ENCODE data around the gene E4F1. TPM values are rescaled to one million over a fixed set of nuclear protein-coding genes. Genes with fewer than 3 reads are reported as not detected.

Gene E4F1
- total RNA-seq, 2 experiments from 2014 or later: 31.8 to 33.8 TPM

DNA sequence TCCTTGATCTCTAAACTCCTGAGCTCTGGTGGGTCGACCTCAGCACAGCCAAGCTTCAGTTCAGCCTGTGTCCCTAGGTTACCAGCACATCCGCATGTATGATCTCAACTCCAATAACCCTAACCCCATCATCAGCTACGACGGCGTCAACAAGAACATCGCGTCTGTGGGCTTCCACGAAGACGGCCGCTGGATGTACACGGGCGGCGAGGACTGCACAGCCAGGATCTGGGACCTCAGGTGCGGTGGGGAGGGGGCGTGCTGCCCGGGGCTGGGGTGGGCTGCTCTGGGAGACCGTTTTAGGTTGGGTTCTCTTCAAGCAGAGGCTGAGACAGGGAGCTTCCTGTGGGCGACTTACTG lies 17.0 kb upstream of the E4F1 start:
- POLR2A ChIA-PET: interaction anchor here (0.6 to 4.8 kb wide), 5 partner anchors 8 to 1571 kb away, joined by 3 to 47 read pairs (median 4); partner anchors contain the start of genes E4F1, METTL26, PGP and TEDC2
- Histone ChIP-seq H3K4me3 (ENCODE audit: low read length) (peak overlapping the region; percentile 59), H3K36me3 (ENCODE audit: insufficient read depth, low read length) (peaks cover 32% of the 10 kb centered on the region), H3K4me1 (ENCODE audit: insufficient read depth, low read length) (peaks cover 23% of the 10 kb centered on the region), H3K27me3 (ENCODE audit: control insufficient read depth in 1 of 2, insufficient read depth in 2 of 2, low read length in 2 of 2) (no peaks in the 10 kb centered on the region), H3K9me3 (ENCODE audit: control insufficient read depth in 1 of 2, insufficient read depth in 1 of 2, low read length in 2 of 2) (no peaks in the 10 kb centered on the region), H3K27ac (ENCODE audit: low read depth in 1 of 2, low read length in 2 of 2) (no peak overlapping the region)
- peak overlapping the region; percentile 79 for H3K27ac Mint-ChIP-seq
- H3K9me3 Mint-ChIP-seq: no peaks in the 10 kb centered on the region
- H3K4me3 Mint-ChIP-seq: peak overlapping the region; percentile 76
- H3K27me3 Mint-ChIP-seq: no peaks in the 10 kb centered on the region
- peaks cover 13% of the 10 kb centered on the region for H3K4me1 Mint-ChIP-seq (ENCODE audit: low read depth)
- DNase-seq (no peak), ATAC-seq (ENCODE audit: poor library complexity) (no peak)
- CTCF ChIA-PET: interaction anchor here (1.8 kb wide), 1 partner anchor 11 kb away, joined by 4 read pairs; no protein-coding TSS in a partner anchor
- peaks cover 16% of the 10 kb centered on the region for H3K36me3 Mint-ChIP-seq (ENCODE audit: low read depth)
- TF ChIP-seq, protein P1, sequence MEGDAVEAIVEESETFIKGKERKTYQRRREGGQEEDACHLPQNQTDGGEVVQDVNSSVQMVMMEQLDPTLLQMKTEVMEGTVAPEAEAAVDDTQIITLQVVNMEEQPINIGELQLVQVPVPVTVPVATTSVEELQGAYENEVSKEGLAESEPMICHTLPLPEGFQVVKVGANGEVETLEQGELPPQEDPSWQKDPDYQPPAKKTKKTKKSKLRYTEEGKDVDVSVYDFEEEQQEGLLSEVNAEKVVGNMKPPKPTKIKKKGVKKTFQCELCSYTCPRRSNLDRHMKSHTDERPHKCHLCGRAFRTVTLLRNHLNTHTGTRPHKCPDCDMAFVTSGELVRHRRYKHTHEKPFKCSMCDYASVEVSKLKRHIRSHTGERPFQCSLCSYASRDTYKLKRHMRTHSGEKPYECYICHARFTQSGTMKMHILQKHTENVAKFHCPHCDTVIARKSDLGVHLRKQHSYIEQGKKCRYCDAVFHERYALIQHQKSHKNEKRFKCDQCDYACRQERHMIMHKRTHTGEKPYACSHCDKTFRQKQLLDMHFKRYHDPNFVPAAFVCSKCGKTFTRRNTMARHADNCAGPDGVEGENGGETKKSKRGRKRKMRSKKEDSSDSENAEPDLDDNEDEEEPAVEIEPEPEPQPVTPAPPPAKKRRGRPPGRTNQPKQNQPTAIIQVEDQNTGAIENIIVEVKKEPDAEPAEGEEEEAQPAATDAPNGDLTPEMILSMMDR (IDR thresholded peaks at IDR 0.05): no peak
- intact Hi-C loops (cut with DNase I, micrococcal nuclease): loop anchor here (1.0 to 5.0 kb wide), 3 partner anchors 8 to 159 kb away; partner anchors contain the start of genes ECI1 (in 1 of the 2), NTHL1 (in 1 of the 2), PGP (in 1 of the 2) and TSC2 (in 1 of the 2)

GRCh38 chr16:2206780-2207433 lies 16.5 kb upstream of the E4F1 start:
- H3K4me3 Mint-ChIP-seq: peak overlapping the region; percentile 76
- H3K9me3 Mint-ChIP-seq: no peaks in the 10 kb centered on the region
- ATAC-seq (ENCODE audit: poor library complexity) (no peak), DNase-seq (no peak)
- Histone ChIP-seq H3K27me3 (ENCODE audit: control insufficient read depth in 1 of 2, insufficient read depth in 2 of 2, low read length in 2 of 2) (no peaks in the 10 kb centered on the region), H3K9me3 (ENCODE audit: control insufficient read depth in 1 of 2, insufficient read depth in 1 of 2, low read length in 2 of 2) (no peaks in the 10 kb centered on the region), H3K27ac (ENCODE audit: low read depth in 1 of 2, low read length in 2 of 2) (no peak overlapping the region), H3K4me1 (ENCODE audit: insufficient read depth, low read length) (peaks cover 23% of the 10 kb centered on the region), H3K4me3 (ENCODE audit: low read length) (no peak overlapping the region), H3K36me3 (ENCODE audit: insufficient read depth, low read length) (peaks cover 32% of the 10 kb centered on the region)
- peaks cover 16% of the 10 kb centered on the region for H3K36me3 Mint-ChIP-seq (ENCODE audit: low read depth)
- peaks cover 13% of the 10 kb centered on the region for H3K4me1 Mint-ChIP-seq (ENCODE audit: low read depth)
- H3K27ac Mint-ChIP-seq: peak overlapping the region; percentile 42
- TF ChIP-seq, protein P1 (IDR thresholded peaks at IDR 0.05): no peak
- intact Hi-C loops (cut with DNase I, micrococcal nuclease): loop anchor here (1.0 to 5.0 kb wide), 3 partner anchors 7 to 160 kb away; partner anchors contain the start of genes ECI1 (in 1 of the 2), NTHL1 (in 1 of the 2), PGP (in 1 of the 2) and TSC2 (in 1 of the 2)
- POLR2A ChIA-PET: interaction anchor here (0.6 to 4.8 kb wide), 4 partner anchors 8 to 1571 kb away, joined by 3 to 47 read pairs (median 4); partner anchors contain the start of genes E4F1, METTL26, PGP and TEDC2
- CTCF ChIA-PET: interaction anchor here (1.8 kb wide), 1 partner anchor 12 kb away, joined by 4 read pairs; no protein-coding TSS in a partner anchor
- H3K27me3 Mint-ChIP-seq: no peaks in the 10 kb centered on the region

- H3K36me3 Mint-ChIP-seq (ENCODE audit: low read depth): peaks cover 16% of the 10 kb centered on the region
- Histone ChIP-seq H3K27me3 (ENCODE audit: control insufficient read depth in 1 of 2, insufficient read depth in 2 of 2, low read length in 2 of 2) (no peaks in the 10 kb centered on the region), H3K4me3 (ENCODE audit: low read length) (no peak overlapping the region), H3K27ac (ENCODE audit: low read depth in 1 of 2, low read length in 2 of 2) (no peak overlapping the region), H3K36me3 (ENCODE audit: insufficient read depth, low read length) (peaks cover 32% of the 10 kb centered on the region), H3K9me3 (ENCODE audit: control insufficient read depth in 1 of 2, insufficient read depth in 1 of 2, low read length in 2 of 2) (no peaks in the 10 kb centered on the region), H3K4me1 (ENCODE audit: insufficient read depth, low read length) (peaks cover 31% of the 10 kb centered on the region)
- peak overlapping the region; percentile 42 for H3K27ac Mint-ChIP-seq
- no peaks in the 10 kb centered on the region for H3K27me3 Mint-ChIP-seq
- DNase-seq: no peak
- intact Hi-C loops (cut with DNase I, micrococcal nuclease): loop anchor here (5.0 kb wide), 2 partner anchors 44 to 161 kb away; partner anchors contain the start of genes ECI1 (in 1 of the 2), NTHL1 (in 1 of the 2) and TSC2 (in 1 of the 2)
- H3K4me1 Mint-ChIP-seq (ENCODE audit: low read depth): peaks cover 16% of the 10 kb centered on the region
- H3K4me3 Mint-ChIP-seq: peak overlapping the region; percentile 62
- ChIA-PET POLR2A (no interaction called here), CTCF (no interaction called here)
- no peak for ATAC-seq (ENCODE audit: poor library complexity)
- H3K9me3 Mint-ChIP-seq: no peaks in the 10 kb centered on the region
- TF ChIP-seq, protein P1 (IDR thresholded peaks at IDR 0.05): no peak
Measured at GRCh38 chr16:2207872-2208271, 15.5 kb upstream of the E4F1 start.
